GM23338 (cell line): Measurements from ENCODE around the gene DRAXIN. TPM values are rescaled to one million over a fixed set of nuclear protein-coding genes. Genes with fewer than 3 reads are reported as not detected.
A peak's percentile ranks its signal among the peaks of the same experiment; 100 is the strongest.

Source experiments
- ATAC-seq: fragments of 200-7000 bp; cut with Tn5 transposase; 3 replicates; pipeline ENCODE4 v1.9.1; 2020
- DNase-seq: peaks from one replicate; pipeline ENCODE4 v3.0.0-alpha.2; 2015; ENCODE audit warnings: low spot score
- H2AFZ ChIP-seq: fragments of 200-600 bp; sonication (generic); 2 replicates; pipeline ENCODE4 v1.8.0; 2016; ENCODE audit warnings: antibody characterized with exemption, mild to moderate bottlenecking, moderate library complexity
- H3F3A ChIP-seq: fragments of 200-600 bp; sonication (generic); replicated peaks from 2 replicates; pipeline ENCODE4 v1.8.0; 2017; ENCODE audit warnings: antibody characterized with exemption, mixed run types, low read depth
- H3K27ac ChIP-seq: fragments of 200-600 bp; sonication (generic); 2 replicates; pipeline ENCODE4 v1.6.1; 2016; ENCODE audit warnings: low read depth
- H3K27me3 ChIP-seq: fragments of 200-600 bp; sonication (generic); 2 replicates; pipeline ENCODE4 v1.8.0; 2016; ENCODE audit warnings: mild to moderate bottlenecking, mixed run types, moderate library complexity; ENCODE audit not compliant: insufficient read depth
- H3K36me3 ChIP-seq: fragments of 200-600 bp; sonication (generic); 2 replicates; pipeline ENCODE4 v1.8.0; 2016; ENCODE audit warnings: mild to moderate bottlenecking; ENCODE audit not compliant: insufficient read depth
- H3K4me1 ChIP-seq: fragments of 200-600 bp; sonication (generic); 2 replicates; pipeline ENCODE4 v1.8.0; 2016; ENCODE audit warnings: mild to moderate bottlenecking, moderate library complexity; ENCODE audit not compliant: insufficient read depth
- H3K4me2 ChIP-seq: fragments of 200-600 bp; sonication (generic); 2 replicates; pipeline ENCODE4 v1.7.1; 2017; ENCODE audit warnings: mixed run types
- H3K4me3 ChIP-seq: fragments of 200-600 bp; sonication (generic); 2 replicates; pipeline ENCODE4 v1.6.1; 2016; ENCODE audit warnings: mixed run types
- H3K79me2 ChIP-seq: fragments of 200-600 bp; sonication (generic); replicated peaks from 2 replicates; pipeline ENCODE4 v1.8.0; 2017; ENCODE audit warnings: mild to moderate bottlenecking; ENCODE audit not compliant: insufficient read depth
- H3K9me2 ChIP-seq: fragments of 200-600 bp; sonication (generic); 2 replicates; pipeline ENCODE4 v1.8.0; 2017; ENCODE audit not compliant: insufficient read depth
- H4K20me1 ChIP-seq: fragments of 200-600 bp; sonication (generic); replicated peaks from 2 replicates; pipeline ENCODE4 v1.8.0; 2017; ENCODE audit warnings: mild to moderate bottlenecking; ENCODE audit not compliant: insufficient read depth
- H3K27ac Mint-ChIP-seq: 2 replicates; pipeline ENCODE4 v1.8.0; 2020; ENCODE audit warnings: inconsistent platforms, mild to moderate bottlenecking, moderate library complexity, mixed read lengths
- H3K27me3 Mint-ChIP-seq: 3 replicates; pipeline ENCODE4 v1.8.0; 2022; ENCODE audit warnings: low read depth, mild to moderate bottlenecking, moderate library complexity, mixed read lengths, inconsistent platforms; ENCODE audit not compliant: insufficient read depth, poor library complexity
- H3K36me3 Mint-ChIP-seq: 3 replicates; pipeline ENCODE4 v1.8.0; 2021; ENCODE audit warnings: low read depth, mild to moderate bottlenecking, inconsistent platforms, moderate library complexity, mixed read lengths
- H3K4me1 Mint-ChIP-seq: 3 replicates; pipeline ENCODE4 v1.8.0; 2020; ENCODE audit warnings: mild to moderate bottlenecking, inconsistent platforms, mixed read lengths
- H3K4me3 Mint-ChIP-seq: 3 replicates; pipeline ENCODE4 v1.8.0; 2021; ENCODE audit warnings: moderate library complexity, mild to moderate bottlenecking, inconsistent platforms, mixed read lengths
- H3K9me3 Mint-ChIP-seq: 3 replicates; pipeline ENCODE4 v1.8.0; 2020; ENCODE audit warnings: moderate library complexity, mild to moderate bottlenecking, inconsistent platforms, mixed read lengths
- CREB1 ChIP-seq: fragments of 250-450 bp; sonication (Bioruptor Pico); IDR thresholded peaks from 2 replicates; pipeline ENCODE4 v1.5.0; 2020; ENCODE audit warnings: low read depth, mild to moderate bottlenecking, moderate library complexity
- CTCF ChIP-seq, 2 experiments: fragments of 200-600 bp in 1 of 2; sonication (generic) in 1 of 2; conservative IDR thresholded peaks; 2 replicates each; pipeline versions ENCODE4 v1.5.1 to v1.6.1; 2016 to 2017; ENCODE audit warnings: antibody characterized with exemption in 2 of 2, low read depth in 2 of 2, mild to moderate bottlenecking in 2 of 2, moderate library complexity in 1 of 2
- EZH2phosphoT487 ChIP-seq: fragments of 200-600 bp; sonication (generic); IDR thresholded peaks from one replicate; pipeline ENCODE4 v1.8.1; 2018; ENCODE audit warnings: antibody characterized with exemption; ENCODE audit not compliant: unreplicated experiment
- JUNB ChIP-seq: IDR thresholded peaks from one replicate; pipeline ENCODE4 v1.6.1; 2016; ENCODE audit warnings: antibody characterized with exemption; ENCODE audit not compliant: unreplicated experiment
- POLR2AphosphoS5 ChIP-seq: IDR thresholded peaks from 2 replicates; pipeline ENCODE4 v1.6.1; 2016; ENCODE audit warnings: antibody characterized with exemption, low read depth
- REST ChIP-seq: IDR thresholded peaks from one replicate; pipeline ENCODE4 v1.6.1; 2018; ENCODE audit warnings: antibody characterized with exemption; ENCODE audit not compliant: unreplicated experiment
- polyA plus RNA-seq: library from polyadenylated mRNA; unstranded; fragments of >200 nt; fragmentation: Nextera tagmentation; extraction: Ambion mirVana; gene quantifications from 2 replicates; pipeline ENCODE4 v1.2.1, GENCODE V29; 2016
- total RNA-seq: library from RNA; depleted of rRNA; stranded (reverse); fragments of >200 nt; shearing (Covaris generic); gene quantifications from 2 replicates; pipeline ENCODE4 v1.2.3, GENCODE V29; 2014

DRAXIN gene
- total and polyA plus RNA-seq, 2 experiments from 2014 or later, result 7.6 to 23.0 TPM

- ATAC-seq, result peak; percentile 7
- Mint-ChIP-seq H3K4me3 (peak overlapping the region; percentile 91), H3K36me3 (peaks cover 29% of the 10 kb centered on the region), H3K9me3 (peaks cover 3% of the 10 kb centered on the region; the same call in 2 of the 3 replicates), H3K4me1 (peaks cover 49% of the 10 kb centered on the region), H3K27me3 (peaks cover 24% of the 10 kb centered on the region), H3K27ac (peak overlapping the region; percentile 95)
- H3F3A ChIP-seq, result peaks cover 31% of the 10 kb centered on the region
- no peak overlapping the region for H2AFZ ChIP-seq
- H3K4me2 ChIP-seq, result peak overlapping the region; percentile 92
- peaks cover 92% of the 10 kb centered on the region for H3K79me2 ChIP-seq
- H3K4me1 ChIP-seq, result peaks cover 48% of the 10 kb centered on the region
- no peaks in the 10 kb centered on the region for H3K9me2 ChIP-seq
- peak; percentile 76 for DNase-seq
- no peaks in the 10 kb centered on the region for H3K27me3 ChIP-seq
- H3K36me3 ChIP-seq, result no peaks in the 10 kb centered on the region
- peak overlapping the region; percentile 98 for H3K27ac ChIP-seq
- no peak for TF ChIP-seq EZH2phosphoT487
- TF ChIP-seq CREB1, result peak; percentile 35; the same call in 1 of the 2 replicates
- TF ChIP-seq JUNB, result no peak
- TF ChIP-seq CTCF (conservative IDR thresholded peaks at IDR 0.05; ENCODE audit: low read depth in 2 of 2), result peak in 1 of 2 experiments; percentile 18; a peak in 1 of 4 replicates
- TF ChIP-seq POLR2AphosphoS5, result peak; percentile 5
- H4K20me1 ChIP-seq, result peaks cover 7% of the 10 kb centered on the region
- H3K4me3 ChIP-seq, result peak overlapping the region; percentile 94
These were observed 861 bp upstream of the DRAXIN start for GRCh38 chr1:11690397-11691301.

- Histone ChIP-seq H3K4me1 (peaks cover 39% of the 10 kb centered on the region), H3F3A (peaks cover 23% of the 10 kb centered on the region), H3K27ac (peak overlapping the region; percentile 92; the same call in 1 of the 2 replicates), H3K9me2 (no peaks in the 10 kb centered on the region), H2AFZ (no peak overlapping the region), H3K27me3 (no peaks in the 10 kb centered on the region), H3K36me3 (no peaks in the 10 kb centered on the region), H3K4me2 (peak overlapping the region; percentile 97), H3K4me3 (peak overlapping the region; percentile 94), H4K20me1 (peaks cover 7% of the 10 kb centered on the region), H3K79me2 (peaks cover 84% of the 10 kb centered on the region)
- TF ChIP-seq REST (no peak), POLR2AphosphoS5 (peak; percentile 69)
- Mint-ChIP-seq H3K4me1 (peaks cover 39% of the 10 kb centered on the region), H3K36me3 (peaks cover 17% of the 10 kb centered on the region), H3K27ac (peak overlapping the region; percentile 88), H3K9me3 (peaks cover 3% of the 10 kb centered on the region; the same call in 2 of the 3 replicates), H3K27me3 (peaks cover 24% of the 10 kb centered on the region), H3K4me3 (peak overlapping the region; percentile 91)
- peak; percentile 52 for DNase-seq
- peak; percentile 7 for ATAC-seq
These were observed 610 bp downstream of the DRAXIN start for GRCh38 chr1:11691928-11692711.
